Upper lobe of left lung (tissue), 6 donors: Measurements from ENCODE around the gene CTAG1A. TPM values are rescaled to one million over a fixed set of nuclear protein-coding genes. Genes with fewer than 3 reads are reported as not detected.
"Not testable (repeated sequence)": the region's sequence is repeated elsewhere in the genome, so short reads cannot be mapped to it uniquely, and the experiment has no call there.

ENCODE experiments used
- ATAC-seq, 2 donors: fragments of 200-7000 bp; cut with Tn5 transposase; one replicate each; pipeline ENCODE4 v1.9.1; 2022; ENCODE audit warnings: mild to moderate bottlenecking in 2 of 2, moderate library complexity in 2 of 2; ENCODE audit not compliant: low FRiP score in 2 of 2
- DNase-seq, 2 donors: peaks; one replicate each; pipeline ENCODE4 v3.0.0-alpha.2; 2019 to 2020
- H3K27ac ChIP-seq, 4 donors: fragments of 200-600 bp; sonication (generic); one replicate each; pipeline ENCODE4 v1.5.1; 2016 to 2019
- H3K27me3 ChIP-seq, 4 donors: fragments of 200-600 bp; sonication (generic); one replicate each; pipeline ENCODE4 v1.5.1; 2017 to 2019
- H3K36me3 ChIP-seq, 4 donors: fragments of 200-600 bp; sonication (generic); one replicate each; pipeline ENCODE4 v1.5.1; 2016 to 2019
- H3K4me1 ChIP-seq, 4 donors: fragments of 200-600 bp; sonication (generic); one replicate each; pipeline ENCODE4 v1.5.1; 2018 to 2019
- H3K4me3 ChIP-seq, 4 donors: fragments of 200-600 bp; sonication (generic); one replicate each; pipeline ENCODE4 v1.5.1; 2017 to 2019; ENCODE audit warnings: mild to moderate bottlenecking in 2 of 4, moderate library complexity in 1 of 4
- H3K9me3 ChIP-seq, 4 donors: fragments of 200-600 bp; sonication (generic); one replicate each; pipeline ENCODE4 v1.5.1; 2018 to 2019
- CTCF ChIP-seq, 6 experiments: fragments of 450-650 bp in 4 of 6; fragments of 200-600 bp in 2 of 6; sonication (generic) in 2 of 6; IDR thresholded peaks; one replicate each; pipeline ENCODE4 v1.5.1; 2016 to 2019; ENCODE audit warnings: antibody characterized with exemption in 6 of 6
- EP300 ChIP-seq, 4 donors: sonication (generic); formaldehyde crosslinking; IDR thresholded peaks; one replicate each; pipeline ENCODE4 v1.5.1; 2017; ENCODE audit warnings: antibody characterized with exemption in 4 of 4, control low read depth in 2 of 4
- POLR2A ChIP-seq, 4 donors: fragments of 450-650 bp; IDR thresholded peaks; one replicate each; pipeline ENCODE4 v1.5.1; 2016 to 2017; ENCODE audit warnings: antibody characterized with exemption in 4 of 4, mild to moderate bottlenecking in 2 of 4
- POLR2AphosphoS5 ChIP-seq, 2 donors: sonication (generic); formaldehyde crosslinking; IDR thresholded peaks; one replicate each; pipeline ENCODE4 v1.5.1; 2017; ENCODE audit warnings: antibody characterized with exemption in 2 of 2
- WGBS, 2 donors: methylation state at CpG; one replicate each; pipeline ENCODE4 v1.1.5; 2017 to 2018; 5-methylcytosine and 5-hydroxymethylcytosine counted together
- total RNA-seq, 6 donors: library from RNA; depleted of rRNA in 4 of 6; stranded (reverse); fragments of >200 nt in 4 of 6; gene quantifications; one replicate each; pipeline versions ENCODE4 v1.1.0 to v1.2.1, GENCODE V29; 2016 to 2021
- donor health status: DM: no; HTN: no; CAD: no; lungs with moderate emphysema.
- donor health status: DM: no; HTN: yes; CAD: no; lungs with severe emphysema.

CTAG1A gene
- total RNA-seq, result not detected

GRCh38 chrX:154584585-154585183 lies at the start of gene CTAG1A:
Gene CTAG1A, plus strand, starts transcription at chrX:154585133. Its CDS starts 74 bp downstream, at chrX:154585207.
- not testable (repeated sequence) for H3K4me3 ChIP-seq, DNase-seq, H3K27me3 ChIP-seq, H3K4me1 ChIP-seq, H3K9me3 ChIP-seq, H3K27ac ChIP-seq, H3K36me3 ChIP-seq
- ATAC-seq, result peak in 1 of 2 donors; percentile 54
- whole genome bisulfite sequencing, 2 donors, result no CpG with 5 or more reads among the region's 39 CpGs

GRCh38 chrX:154535892-154536291 lies 49.0 kb upstream of the CTAG1A start:
- 83 to 90% methylated on average over 5 to 9 of the region's 9 CpGs for WGBS, 2 donors
- Histone ChIP-seq H3K4me1 (peaks cover 3 to 18% (median 7%) of the 10 kb centered on the region in 4 donors), H3K27me3 (no peaks in the 10 kb centered on the region), H3K27ac (no peak overlapping the region), H3K4me3 (no peak overlapping the region), H3K36me3 (peaks cover 0 to 40% (median 16%) of the 10 kb centered on the region in 4 donors), H3K9me3 (no peaks in the 10 kb centered on the region)
- TF ChIP-seq EP300 (IDR thresholded peaks at IDR 0.05) (no peak), POLR2A (IDR thresholded peaks at IDR 0.05) (no peak), POLR2AphosphoS5 (IDR thresholded peaks at IDR 0.05) (no peak), CTCF (IDR thresholded peaks at IDR 0.05) (no peak)
- DNase-seq, result no peak
- no peak for ATAC-seq

- Histone ChIP-seq H3K36me3 (peaks cover 0 to 19% (median 2%) of the 10 kb centered on the region in 4 donors), H3K9me3 (no peaks in the 10 kb centered on the region), H3K4me3 (no peak overlapping the region), H3K27ac (peak overlapping the region in 1 of 4 donors; percentile 18), H3K27me3 (no peaks in the 10 kb centered on the region), H3K4me1 (peaks cover 16 to 37% (median 28%) of the 10 kb centered on the region in 4 donors)
- no peak for TF ChIP-seq EP300 (IDR thresholded peaks at IDR 0.05)
- no peak for TF ChIP-seq POLR2AphosphoS5 (IDR thresholded peaks at IDR 0.05)
- TF ChIP-seq POLR2A (IDR thresholded peaks at IDR 0.05), result no peak
- TF ChIP-seq CTCF (IDR thresholded peaks at IDR 0.05), result no peak
- DNase-seq (no peak), ATAC-seq (no peak)
- WGBS, 2 donors, result 74 to 90% methylated on average over 5 to 8 of the region's 8 CpGs
Observed at GRCh38 chrX:154539077-154539476, 45.9 kb upstream of the CTAG1A start.

- not testable (repeated sequence) for H3K27me3 ChIP-seq, H3K4me3 ChIP-seq, ATAC-seq, H3K9me3 ChIP-seq, H3K36me3 ChIP-seq, DNase-seq
- Histone ChIP-seq H3K27ac (peak overlapping the region; percentile 84 to 87 (median 86)), H3K4me1 (peaks cover 19 to 43% (median 28%) of the 10 kb centered on the region in 4 donors)
- 72 to 79% methylated on average over 7 of the region's 7 CpGs for WGBS, 2 donors
Observed at GRCh38 chrX:154540365-154540764, 44.6 kb upstream of the CTAG1A start.

GRCh38 chrX:154540897-154541535 lies 43.9 kb upstream of the CTAG1A start:
- DNase-seq (peak in 1 of 2 donors; percentile 76), ATAC-seq (peak in 1 of 2 donors; percentile 81)
- H3K27me3 ChIP-seq, result no peaks in the 10 kb centered on the region
- peaks cover 0 to 2% (median 0%) of the 10 kb centered on the region in 4 donors for H3K36me3 ChIP-seq
- peak overlapping the region in 1 of 4 donors; percentile 5 for H3K4me3 ChIP-seq
- peak in 1 of 4 donors; percentile 33 for TF ChIP-seq POLR2A (IDR thresholded peaks at IDR 0.05)
- TF ChIP-seq CTCF (IDR thresholded peaks at IDR 0.05), result no peak
- TF ChIP-seq POLR2AphosphoS5 (IDR thresholded peaks at IDR 0.05), result no peak
- no peak for TF ChIP-seq EP300 (IDR thresholded peaks at IDR 0.05)
- H3K27ac ChIP-seq, result peak overlapping the region; percentile 84 to 87 (median 86)
- 74% methylated on average over 19 of the region's 19 CpGs; no CpG with 5 or more reads in 1 of the 2 donors for WGBS, 2 donors
- H3K4me1 ChIP-seq, result peaks cover 23 to 50% (median 33%) of the 10 kb centered on the region in 4 donors
- H3K9me3 ChIP-seq, result no peaks in the 10 kb centered on the region
